Gastroesophageal sphincter (tissue), 4 donors: ENCODE data around the gene PLEKHB1. TPM values are rescaled to one million over a fixed set of nuclear protein-coding genes. Genes with fewer than 3 reads are reported as not detected.

Experiments used
- ATAC-seq: fragments of 150-250 bp; one replicate; pipeline ENCODE4 v1.9.1; 2016; ENCODE audit warnings: mild to moderate bottlenecking, moderate library complexity
- H3K27ac ChIP-seq, 4 donors: fragments of 200-600 bp; sonication (generic) in 3 of 4; 1 replicate in 3 of 4; 2 replicates in 1 of 4; pipeline ENCODE4 v1.5.1; 2016 to 2019
- H3K27me3 ChIP-seq: fragments of 200-600 bp; sonication (generic); one replicate; pipeline ENCODE4 v1.5.1; 2019
- H3K36me3 ChIP-seq, 2 donors: fragments of 200-600 bp; sonication (generic); one replicate each; pipeline ENCODE4 v1.5.1; 2019; ENCODE audit warnings: control low read depth in 1 of 2
- H3K4me1 ChIP-seq, 3 donors: fragments of 200-600 bp; sonication (generic); 1 replicate in 2 of 3; 2 replicates in 1 of 3; pipeline ENCODE4 v1.5.1; 2016 to 2019; ENCODE audit warnings: control low read depth in 2 of 3
- H3K4me3 ChIP-seq, 2 donors: fragments of 200-600 bp; sonication (generic); one replicate each; pipeline ENCODE4 v1.5.1; 2019; ENCODE audit warnings: mild to moderate bottlenecking in 1 of 2, moderate library complexity in 1 of 2
- H3K9me3 ChIP-seq, 3 donors: fragments of 200-600 bp; sonication (generic); one replicate each; pipeline ENCODE4 v1.5.1; 2017 to 2019; ENCODE audit warnings: control low read depth in 2 of 3
- CTCF ChIP-seq, 4 experiments: fragments of 200-600 bp in 2 of 4; fragments of 450-650 bp in 2 of 4; sonication (generic) in 1 of 4; IDR thresholded peaks; one replicate each; pipeline ENCODE4 v1.5.1; 2017 to 2019; ENCODE audit warnings: antibody characterized with exemption in 4 of 4, mild to moderate bottlenecking in 2 of 4, moderate library complexity in 2 of 4
- EP300 ChIP-seq: sonication (generic); formaldehyde crosslinking; IDR thresholded peaks from one replicate; pipeline ENCODE4 v1.6.1; 2017; ENCODE audit warnings: antibody characterized with exemption, mild to moderate bottlenecking
- POLR2A ChIP-seq, 2 donors: fragments of 450-650 bp; IDR thresholded peaks; one replicate each; pipeline ENCODE4 v1.6.1; 2017; ENCODE audit warnings: antibody characterized with exemption in 2 of 2, mild to moderate bottlenecking in 2 of 2, moderate library complexity in 1 of 2
- POLR2AphosphoS5 ChIP-seq: sonication (generic); formaldehyde crosslinking; IDR thresholded peaks from one replicate; pipeline ENCODE4 v1.6.1; 2017; ENCODE audit warnings: antibody characterized with exemption
- WGBS, 2 donors: methylation state at CpG; one replicate each; pipeline ENCODE4 v1.1.5; 2018; ENCODE audit warnings: low coverage in 1 of 2; 5-methylcytosine and 5-hydroxymethylcytosine counted together
- total RNA-seq, 4 donors: library from RNA; depleted of rRNA; stranded (reverse); fragments of >200 nt; gene quantifications; one replicate each; pipeline ENCODE4 v1.1.0, GENCODE V29; 2016

The PLEKHB1 gene
- 10 to 100 TPM; 13.3 to 49.3 (median 37.6) TPM for total RNA-seq

GRCh38 chr11:73645972-73646631 is at the start of gene PLEKHB1:
Gene PLEKHB1 (plus strand): TSS chr11:73646581. CDS start chr11:73646609, 28 bp downstream.
- peaks cover 0 to 21% (median 0%) of the 10 kb centered on the region in 3 donors for H3K4me1 ChIP-seq
- TF ChIP-seq POLR2A (IDR thresholded peaks at IDR 0.05), result no peak
- TF ChIP-seq EP300, result no peak
- ATAC-seq, result no peak
- H3K36me3 ChIP-seq, result no peaks in the 10 kb centered on the region
- no peaks in the 10 kb centered on the region for H3K9me3 ChIP-seq
- H3K27ac ChIP-seq, result peak within 1 kb of the TSS in 2 of 4 donors; percentile 12 to 66
- 26 to 31% methylated on average over 9 to 12 of the region's 26 CpGs for WGBS, 2 donors
- H3K4me3 ChIP-seq, result peak within 1 kb of the TSS in 1 of 2 donors; percentile 44
- peaks cover 12% of the 10 kb centered on the region for H3K27me3 ChIP-seq

GRCh38 chr11:73597336-73597955 is 48.9 kb upstream of the PLEKHB1 start:
- WGBS, 2 donors, result 0 to 7% methylated on average over 2 to 7 of the region's 27 CpGs
- H3K27me3 ChIP-seq, result no peaks in the 10 kb centered on the region
- TF ChIP-seq CTCF (IDR thresholded peaks at IDR 0.05) (no peak), POLR2A (IDR thresholded peaks at IDR 0.05) (no peak)
- H3K4me3 ChIP-seq, result peak overlapping the region; percentile 72 to 92
- H3K27ac ChIP-seq, result peak overlapping the region; percentile 6 to 91 (median 87)
- peaks cover 0 to 33% (median 8%) of the 10 kb centered on the region in 3 donors for H3K4me1 ChIP-seq
- no peaks in the 10 kb centered on the region for H3K36me3 ChIP-seq
- ATAC-seq, result no peak
- H3K9me3 ChIP-seq, result no peaks in the 10 kb centered on the region

- TF ChIP-seq CTCF (IDR thresholded peaks at IDR 0.05) (peak in 3 of 4 experiments; percentile 35 to 49 (median 37)), EP300 (no peak), POLR2A (IDR thresholded peaks at IDR 0.05) (peak; percentile 25 to 26), POLR2AphosphoS5 (peak; percentile 51)
- H3K4me1 ChIP-seq, result peaks cover 0 to 33% (median 8%) of the 10 kb centered on the region in 3 donors
Observed at GRCh38 chr11:73597956-73598718, 48.2 kb upstream of the PLEKHB1 start, which contains the start of gene FAM168A. Gene FAM168A (minus strand): TSS chr11:73598112. CDS start chr11:73468474, 129,638 bp downstream.

GRCh38 chr11:73598719-73599379 is 47.5 kb upstream of the PLEKHB1 start:
- WGBS, 2 donors, result 34 to 41% methylated on average over 14 to 20 of the region's 20 CpGs
- H3K9me3 ChIP-seq, result no peaks in the 10 kb centered on the region
- peak overlapping the region; percentile 85 to 91 (median 87) for H3K27ac ChIP-seq
- H3K36me3 ChIP-seq, result no peaks in the 10 kb centered on the region
- ATAC-seq, result no peak
- peak overlapping the region; percentile 72 to 92 for H3K4me3 ChIP-seq
- peaks cover 0 to 33% (median 8%) of the 10 kb centered on the region in 3 donors for H3K4me1 ChIP-seq
- TF ChIP-seq EP300 (no peak), POLR2AphosphoS5 (no peak), CTCF (IDR thresholded peaks at IDR 0.05) (no peak), POLR2A (IDR thresholded peaks at IDR 0.05) (no peak)
- no peaks in the 10 kb centered on the region for H3K27me3 ChIP-seq

More at GRCh38 chr11:73597956-73598718, 48.2 kb upstream of the PLEKHB1 start, which contains the start of gene FAM168A:
- peak; percentile 98 for ATAC-seq
- 0% methylated on average over 2 to 8 of the region's 64 CpGs for WGBS, 2 donors
- H3K9me3 ChIP-seq, result no peaks in the 10 kb centered on the region
- H3K27ac ChIP-seq, result peak within 1 kb of the TSS; percentile 85 to 91 (median 87)
- peak within 1 kb of the TSS; percentile 72 to 92 for H3K4me3 ChIP-seq
- H3K27me3 ChIP-seq, result no peaks in the 10 kb centered on the region
- H3K36me3 ChIP-seq, result no peaks in the 10 kb centered on the region
